C4-2B (cell line): Measurements from ENCODE around the gene LRRC10.

ENCODE experiments used
- ZFX ChIP-seq: fragments of 450-650 bp; IDR thresholded peaks from 2 replicates; pipeline ENCODE4 v1.6.1; 2017
- TF ChIP-seq, protein P1 (sequence below): fragments of 450-650 bp; conservative IDR thresholded peaks from 2 replicates; pipeline ENCODE4 v1.5.1; 2017; ENCODE audit warnings: mild to moderate bottlenecking

DNA sequence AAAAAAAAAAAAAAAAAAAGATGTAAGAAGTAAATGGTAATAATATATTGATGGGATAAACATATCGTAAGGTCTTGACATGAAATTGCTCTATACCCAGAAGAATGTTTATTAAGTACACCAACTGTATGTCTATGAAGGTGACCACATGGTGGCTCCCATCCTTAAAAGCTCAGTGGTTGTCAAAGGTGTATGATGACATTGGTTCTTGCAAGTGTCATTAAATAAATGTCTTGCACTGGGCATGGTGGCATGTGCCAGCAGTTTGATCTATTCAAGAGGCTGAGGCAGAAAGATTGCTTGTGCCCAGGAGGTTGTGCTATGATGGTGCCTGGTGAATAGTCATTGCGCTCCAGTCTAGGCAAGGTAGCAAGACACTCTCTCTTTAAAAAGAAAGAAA lies 15.0 kb downstream of the LRRC10 start:
- TF ChIP-seq, protein P1, sequence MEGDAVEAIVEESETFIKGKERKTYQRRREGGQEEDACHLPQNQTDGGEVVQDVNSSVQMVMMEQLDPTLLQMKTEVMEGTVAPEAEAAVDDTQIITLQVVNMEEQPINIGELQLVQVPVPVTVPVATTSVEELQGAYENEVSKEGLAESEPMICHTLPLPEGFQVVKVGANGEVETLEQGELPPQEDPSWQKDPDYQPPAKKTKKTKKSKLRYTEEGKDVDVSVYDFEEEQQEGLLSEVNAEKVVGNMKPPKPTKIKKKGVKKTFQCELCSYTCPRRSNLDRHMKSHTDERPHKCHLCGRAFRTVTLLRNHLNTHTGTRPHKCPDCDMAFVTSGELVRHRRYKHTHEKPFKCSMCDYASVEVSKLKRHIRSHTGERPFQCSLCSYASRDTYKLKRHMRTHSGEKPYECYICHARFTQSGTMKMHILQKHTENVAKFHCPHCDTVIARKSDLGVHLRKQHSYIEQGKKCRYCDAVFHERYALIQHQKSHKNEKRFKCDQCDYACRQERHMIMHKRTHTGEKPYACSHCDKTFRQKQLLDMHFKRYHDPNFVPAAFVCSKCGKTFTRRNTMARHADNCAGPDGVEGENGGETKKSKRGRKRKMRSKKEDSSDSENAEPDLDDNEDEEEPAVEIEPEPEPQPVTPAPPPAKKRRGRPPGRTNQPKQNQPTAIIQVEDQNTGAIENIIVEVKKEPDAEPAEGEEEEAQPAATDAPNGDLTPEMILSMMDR, result peak; percentile 12; the same call in 1 of the 2 replicates
- TF ChIP-seq ZFX, result no peak
